ENCODE results near the gene IQGAP2. TPM values are rescaled to one million over a fixed set of nuclear protein-coding genes. Genes with fewer than 3 reads are reported as not detected.

IQGAP2 gene
- total RNA-seq, 1 donor from 2014 or later, result 4.0 TPM

- no peaks in the 10 kb centered on the region for H3K27me3 ChIP-seq (ENCODE audit: control insufficient read depth, insufficient read depth, low read length)
These were observed 298.2 kb downstream of the IQGAP2 start for GRCh38 chr5:76701298-76701697.

GRCh38 chr5:76703707-76704106 lies 300.6 kb downstream of the IQGAP2 start:
- Histone ChIP-seq H3K4me3 (ENCODE audit: low read depth, low read length) (no peak overlapping the region), H3K27me3 (ENCODE audit: control insufficient read depth, insufficient read depth, low read length) (no peaks in the 10 kb centered on the region), H3K36me3 (ENCODE audit: control insufficient read depth, insufficient read depth, low read length) (no peaks in the 10 kb centered on the region)
- DNase-seq (ENCODE audit: low read depth), result no peak
- no peak for TF ChIP-seq CTCF (IDR thresholded peaks at IDR 0.05; ENCODE audit: insufficient read depth, low read length, poor library complexity, severe bottlenecking)

More at GRCh38 chr5:76701298-76701697, 298.2 kb downstream of the IQGAP2 start:
- H3K4me3 ChIP-seq (ENCODE audit: low read depth, low read length), result no peak overlapping the region
- H3K36me3 ChIP-seq (ENCODE audit: control insufficient read depth, insufficient read depth, low read length), result no peaks in the 10 kb centered on the region
- DNase-seq (ENCODE audit: low read depth), result peak; percentile 69
- no peak for TF ChIP-seq CTCF (IDR thresholded peaks at IDR 0.05; ENCODE audit: insufficient read depth, low read length, poor library complexity, severe bottlenecking)

GRCh38 chr5:76704131-76704663 lies 301.1 kb downstream of the IQGAP2 start:
- no peaks in the 10 kb centered on the region for H3K36me3 ChIP-seq (ENCODE audit: control insufficient read depth, insufficient read depth, low read length)
- no peak overlapping the region for H3K4me3 ChIP-seq (ENCODE audit: low read depth, low read length)
- H3K27me3 ChIP-seq (ENCODE audit: control insufficient read depth, insufficient read depth, low read length), result no peaks in the 10 kb centered on the region
- no peak for DNase-seq (ENCODE audit: low read depth)
- TF ChIP-seq CTCF (IDR thresholded peaks at IDR 0.05; ENCODE audit: insufficient read depth, low read length, poor library complexity, severe bottlenecking), result no peak

- no peak overlapping the region for H3K4me3 ChIP-seq (ENCODE audit: low read depth, low read length)
- no peak for TF ChIP-seq CTCF (IDR thresholded peaks at IDR 0.05; ENCODE audit: insufficient read depth, low read length, poor library complexity, severe bottlenecking)
- H3K27me3 ChIP-seq (ENCODE audit: control insufficient read depth, insufficient read depth, low read length), result no peaks in the 10 kb centered on the region
- H3K36me3 ChIP-seq (ENCODE audit: control insufficient read depth, insufficient read depth, low read length), result no peaks in the 10 kb centered on the region
- DNase-seq (ENCODE audit: low read depth), result no peak
These were observed 302.5 kb downstream of the IQGAP2 start for GRCh38 chr5:76705574-76705973.

GRCh38 chr5:76709762-76710161 lies 306.7 kb downstream of the IQGAP2 start:
- Histone ChIP-seq H3K27me3 (ENCODE audit: control insufficient read depth, insufficient read depth, low read length) (no peaks in the 10 kb centered on the region), H3K4me3 (ENCODE audit: low read depth, low read length) (no peak overlapping the region), H3K36me3 (ENCODE audit: control insufficient read depth, insufficient read depth, low read length) (no peaks in the 10 kb centered on the region)
- DNase-seq (ENCODE audit: low read depth), result peak; percentile 50
- TF ChIP-seq CTCF (IDR thresholded peaks at IDR 0.05; ENCODE audit: insufficient read depth, low read length, poor library complexity, severe bottlenecking), result no peak

- DNase-seq (ENCODE audit: low read depth), result no peak
- TF ChIP-seq CTCF (IDR thresholded peaks at IDR 0.05; ENCODE audit: insufficient read depth, low read length, poor library complexity, severe bottlenecking), result no peak
- H3K4me3 ChIP-seq (ENCODE audit: low read depth, low read length), result no peak overlapping the region
- no peaks in the 10 kb centered on the region for H3K27me3 ChIP-seq (ENCODE audit: control insufficient read depth, insufficient read depth, low read length)
- no peaks in the 10 kb centered on the region for H3K36me3 ChIP-seq (ENCODE audit: control insufficient read depth, insufficient read depth, low read length)
These were observed 307.9 kb downstream of the IQGAP2 start for GRCh38 chr5:76710991-76711390.

Data from kidney epithelial cell (primary cell).